ENCODE data around the gene MYD88.

GRCh38 chr3:38097446-38098375, 40.8 kb upstream of the MYD88 start:
- TF ChIP-seq CTCF (IDR thresholded peaks at IDR 0.05) (no peak), POLR2A (IDR thresholded peaks at IDR 0.05) (no peak)
